Measurements from ENCODE around the gene EIF6.

DNA sequence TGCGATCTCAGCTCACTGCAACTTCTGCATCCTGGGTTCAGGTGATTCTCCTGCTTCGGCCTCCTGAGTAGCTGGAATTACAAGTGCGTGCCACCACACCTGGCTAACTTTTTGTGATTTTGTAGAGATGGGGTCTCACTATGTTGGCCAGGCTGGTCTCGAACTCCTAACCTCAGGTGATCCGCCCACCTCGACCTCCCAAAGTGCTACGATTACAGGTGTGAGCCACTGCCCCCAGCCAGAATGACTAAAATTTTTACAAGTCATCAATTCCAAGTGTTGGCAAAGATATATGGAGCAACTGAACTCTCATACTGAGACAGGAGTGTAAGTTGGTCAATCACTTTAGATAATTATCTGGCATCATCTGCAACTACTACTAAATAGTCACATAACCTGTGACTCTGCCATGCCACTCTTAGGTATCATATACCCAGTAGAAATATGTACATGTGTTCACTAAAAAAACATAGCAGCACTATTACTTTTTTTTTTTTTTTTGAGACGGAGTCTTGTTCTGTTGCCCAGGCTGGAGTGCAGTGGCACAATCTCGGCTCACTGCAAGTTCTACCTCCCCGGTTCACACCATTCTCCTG is 3.0 kb downstream of the EIF6 start:
- TF ChIP-seq, protein P1, sequence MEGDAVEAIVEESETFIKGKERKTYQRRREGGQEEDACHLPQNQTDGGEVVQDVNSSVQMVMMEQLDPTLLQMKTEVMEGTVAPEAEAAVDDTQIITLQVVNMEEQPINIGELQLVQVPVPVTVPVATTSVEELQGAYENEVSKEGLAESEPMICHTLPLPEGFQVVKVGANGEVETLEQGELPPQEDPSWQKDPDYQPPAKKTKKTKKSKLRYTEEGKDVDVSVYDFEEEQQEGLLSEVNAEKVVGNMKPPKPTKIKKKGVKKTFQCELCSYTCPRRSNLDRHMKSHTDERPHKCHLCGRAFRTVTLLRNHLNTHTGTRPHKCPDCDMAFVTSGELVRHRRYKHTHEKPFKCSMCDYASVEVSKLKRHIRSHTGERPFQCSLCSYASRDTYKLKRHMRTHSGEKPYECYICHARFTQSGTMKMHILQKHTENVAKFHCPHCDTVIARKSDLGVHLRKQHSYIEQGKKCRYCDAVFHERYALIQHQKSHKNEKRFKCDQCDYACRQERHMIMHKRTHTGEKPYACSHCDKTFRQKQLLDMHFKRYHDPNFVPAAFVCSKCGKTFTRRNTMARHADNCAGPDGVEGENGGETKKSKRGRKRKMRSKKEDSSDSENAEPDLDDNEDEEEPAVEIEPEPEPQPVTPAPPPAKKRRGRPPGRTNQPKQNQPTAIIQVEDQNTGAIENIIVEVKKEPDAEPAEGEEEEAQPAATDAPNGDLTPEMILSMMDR (IDR thresholded peaks at IDR 0.05), result no peak
- no peak for TF ChIP-seq POLR2A (IDR thresholded peaks at IDR 0.05)
